IMR-90 (cell line): ENCODE measurements around the gene CPEB1. TPM values are rescaled to one million over a fixed set of nuclear protein-coding genes. Genes with fewer than 3 reads are reported as not detected.

Source experiments
- ATAC-seq: fragments of 200-7000 bp; cut with Tn5 transposase; 2 replicates; pipeline ENCODE4 v1.9.1; 2020; ENCODE audit warnings: low read depth, mild to moderate bottlenecking, moderate library complexity
- BruUV-seq: library from RNA; stranded (reverse); fragments of 400-500 nt; replicated peaks from 2 replicates; lab custom pipeline; 2021; lab: Mats Ljungman, UMichigan
- CTCF ChIA-PET: fragments of 300-600 bp; formaldehyde crosslinking; extraction: SDS; loops from one replicate; lab custom pipeline; 2021; ENCODE audit warnings: antibody characterized with exemption; lab: Yijun Ruan, JAX
- POLR2A ChIA-PET: fragments of 300-600 bp; sonication (Branson Sonifier 250); formaldehyde crosslinking; loops from one replicate; lab custom pipeline; 2022; ENCODE audit warnings: antibody characterized with exemption; ENCODE audit not compliant: unreplicated experiment; lab: Charles Lee
- DNase-seq: peaks from one replicate; pipeline ENCODE4 v3.0.0; 2013
- H2AFZ ChIP-seq: replicated peaks from 2 replicates; pipeline ENCODE3; 2013; ENCODE audit warnings: low read length, mild to moderate bottlenecking; ENCODE audit not compliant: poor library complexity
- H2AK5ac ChIP-seq: 2 replicates; pipeline ENCODE4 v1.6.1; 2013; ENCODE audit warnings: low read depth, low read length, inconsistent platforms
- H2AK9ac ChIP-seq: replicated peaks from 2 replicates; pipeline ENCODE3; 2013; ENCODE audit warnings: mild to moderate bottlenecking, low read depth, low read length, moderate library complexity; ENCODE audit not compliant: poor library complexity
- H2BK120ac ChIP-seq: 2 replicates; pipeline ENCODE4 v1.6.1; 2013; ENCODE audit warnings: low read depth, low read length, inconsistent platforms
- H2BK15ac ChIP-seq: 3 replicates; pipeline ENCODE4 v1.6.1; 2013; ENCODE audit warnings: low read depth, low read length, inconsistent platforms
- H2BK20ac ChIP-seq: 2 replicates; pipeline ENCODE4 v1.6.1; 2013; ENCODE audit warnings: low read depth, mild to moderate bottlenecking, inconsistent platforms, low read length, moderate library complexity
- H2BK5ac ChIP-seq: 2 replicates; pipeline ENCODE4 v1.6.1; 2013; ENCODE audit warnings: mild to moderate bottlenecking, low read depth, low read length, inconsistent platforms; ENCODE audit not compliant: poor library complexity, severe bottlenecking
- H3K14ac ChIP-seq: replicated peaks from 2 replicates; pipeline ENCODE4 v1.6.1; 2013; ENCODE audit warnings: low read depth, low read length, inconsistent platforms
- H3K18ac ChIP-seq: 2 replicates; pipeline ENCODE4 v1.6.1; 2013; ENCODE audit warnings: low read depth, low read length, control low read depth
- H3K23ac ChIP-seq: 2 replicates; pipeline ENCODE4 v1.6.1; 2013; ENCODE audit warnings: low read depth, low read length, inconsistent platforms
- H3K27ac ChIP-seq: 2 replicates; pipeline ENCODE4 v1.5.1; 2013; ENCODE audit warnings: mild to moderate bottlenecking, control low read depth, low read length; ENCODE audit not compliant: insufficient read depth
- H3K27me3 ChIP-seq: 2 replicates; pipeline ENCODE4 v1.6.1; 2013; ENCODE audit warnings: low read length; ENCODE audit not compliant: control insufficient read depth, insufficient read depth
- H3K36me3 ChIP-seq: 2 replicates; pipeline ENCODE4 v1.6.1; 2013; ENCODE audit warnings: low read length, mixed read lengths; ENCODE audit not compliant: control insufficient read depth, insufficient read depth
- H3K4ac ChIP-seq: 2 replicates; pipeline ENCODE4 v1.6.1; 2013; ENCODE audit warnings: low read depth, low read length, inconsistent platforms
- H3K4me1 ChIP-seq: 2 replicates; pipeline ENCODE4 v1.6.1; 2013; ENCODE audit warnings: low read length, mixed read lengths; ENCODE audit not compliant: control insufficient read depth, insufficient read depth
- H3K4me2 ChIP-seq: 2 replicates; pipeline ENCODE4 v1.6.1; 2013; ENCODE audit warnings: low read depth, mild to moderate bottlenecking, control low read depth, low read length, moderate library complexity
- H3K4me3 ChIP-seq: 2 replicates; pipeline ENCODE4 v1.5.1; 2013; ENCODE audit warnings: low read depth, mild to moderate bottlenecking, control low read depth, low read length, moderate library complexity; ENCODE audit not compliant: insufficient read depth
- H3K56ac ChIP-seq: 2 replicates; pipeline ENCODE4 v1.6.1; 2013; ENCODE audit warnings: low read length, inconsistent platforms; ENCODE audit not compliant: insufficient read depth; ENCODE audit errors: extremely low read depth
- H3K79me1 ChIP-seq, 2 experiments: 2 replicates each; pipeline ENCODE4 v1.6.1; 2013; ENCODE audit warnings: low read length in 2 of 2, inconsistent platforms in 1 of 2, low read depth in 1 of 2
- H3K9ac ChIP-seq: 2 replicates; pipeline ENCODE4 v1.6.1; 2013; ENCODE audit warnings: low read depth, low read length, control low read depth
- H3K9me1 ChIP-seq: 2 replicates; pipeline ENCODE4 v1.6.1; 2013; ENCODE audit warnings: low read length, inconsistent platforms; ENCODE audit not compliant: insufficient read depth
- H3K9me3 ChIP-seq: 2 replicates; pipeline ENCODE4 v1.6.1; 2013; ENCODE audit warnings: low read length; ENCODE audit not compliant: control insufficient read depth, insufficient read depth
- H4K20me1 ChIP-seq: 2 replicates; pipeline ENCODE4 v1.6.1; 2013; ENCODE audit warnings: low read length, inconsistent platforms; ENCODE audit not compliant: insufficient read depth
- H4K5ac ChIP-seq: 2 replicates; pipeline ENCODE4 v1.6.1; 2013; ENCODE audit warnings: mild to moderate bottlenecking, low read depth, low read length, control low read depth
- H4K8ac ChIP-seq, 2 experiments: 2 replicates each; pipeline ENCODE4 v1.6.1; 2013; ENCODE audit warnings: low read depth in 2 of 2, low read length in 2 of 2, control low read depth in 1 of 2, inconsistent platforms in 1 of 2
- H4K91ac ChIP-seq: 2 replicates; pipeline ENCODE4 v1.6.1; 2013; ENCODE audit warnings: low read depth, low read length, inconsistent platforms; ENCODE audit not compliant: insufficient read depth
- BHLHE40 ChIP-seq: fragments of 150-350 bp; IDR thresholded peaks from 2 replicates; pipeline ENCODE4 v1.6.1; 2016; ENCODE audit warnings: mild to moderate bottlenecking, low read depth, low read length
- CEBPB ChIP-seq: IDR thresholded peaks from 2 replicates; pipeline ENCODE4 v1.6.1; 2012; ENCODE audit warnings: low read depth, low read length, improper control_type of control experiment
- CHD1 ChIP-seq: IDR thresholded peaks from 2 replicates; pipeline ENCODE4 v1.6.1; 2012; ENCODE audit warnings: low read depth, low read length, improper control_type of control experiment
- ELK1 ChIP-seq: fragments of 150-350 bp; IDR thresholded peaks from 2 replicates; pipeline ENCODE4 v1.6.1; 2016; ENCODE audit warnings: low read depth, mild to moderate bottlenecking, low read length, moderate library complexity, borderline replicate concordance
- FOS ChIP-seq: fragments of 150-350 bp; IDR thresholded peaks from 2 replicates; pipeline ENCODE4 v1.6.1; 2016; ENCODE audit warnings: low read depth, low read length
- MAFK ChIP-seq: IDR thresholded peaks from 2 replicates; pipeline ENCODE4 v1.6.1; 2012; ENCODE audit warnings: low read depth, low read length, improper control_type of control experiment
- MAZ ChIP-seq: IDR thresholded peaks from 2 replicates; pipeline ENCODE4 v1.6.1; 2012; ENCODE audit warnings: low read depth, mild to moderate bottlenecking, low read length, improper control_type of control experiment, moderate library complexity, borderline replicate concordance
- MXI1 ChIP-seq: IDR thresholded peaks from 2 replicates; pipeline ENCODE4 v1.6.1; 2012; ENCODE audit warnings: low read depth, mild to moderate bottlenecking, low read length, moderate library complexity, borderline replicate concordance
- NFE2L2 ChIP-seq: fragments of 150-350 bp; IDR thresholded peaks from 2 replicates; pipeline ENCODE4 v1.6.1; 2016; ENCODE audit warnings: low read depth, mild to moderate bottlenecking, low read length
- POLR2A ChIP-seq: IDR thresholded peaks from 2 replicates; pipeline ENCODE4 v1.6.1; 2012; ENCODE audit warnings: mild to moderate bottlenecking, low read depth, low read length
- RAD21 ChIP-seq: IDR thresholded peaks from 2 replicates; pipeline ENCODE4 v1.6.1; 2012; ENCODE audit warnings: low read length, improper control_type of control experiment
- RCOR1 ChIP-seq: IDR thresholded peaks from 2 replicates; pipeline ENCODE4 v1.6.1; 2012; ENCODE audit warnings: mild to moderate bottlenecking, low read length, improper control_type of control experiment; ENCODE audit not compliant: insufficient replicate concordance
- RFX5 ChIP-seq: IDR thresholded peaks from 2 replicates; pipeline ENCODE4 v1.8.0; 2012; ENCODE audit warnings: low read depth, mild to moderate bottlenecking, low read length, moderate library complexity
- SMC3 ChIP-seq: fragments of 150-350 bp; IDR thresholded peaks from 2 replicates; pipeline ENCODE4 v1.6.1; 2016; ENCODE audit warnings: low read depth, mild to moderate bottlenecking, antibody characterized with exemption, low read length, moderate library complexity
- USF2 ChIP-seq: fragments of 150-350 bp; IDR thresholded peaks from 2 replicates; pipeline ENCODE4 v1.6.1; 2017; ENCODE audit warnings: mild to moderate bottlenecking, antibody characterized with exemption, low read length, low read depth
- WGBS, 2 experiments: methylation state at CpG; one replicate each; pipeline versions ENCODE4 v1.1.5 to v1.1.7; 2013; ENCODE audit warnings: missing lambda C conversion rate in 2 of 2; ENCODE audit not compliant: insufficient read length in 1 of 2; ENCODE audit errors: extremely low coverage in 2 of 2; 5-methylcytosine and 5-hydroxymethylcytosine counted together
- dilution Hi-C: fragments of 300-500 bp; cut with HindIII; formaldehyde crosslinking; loops from one replicate; pipeline ENCODE4 v1.14.3; 2018; ENCODE audit warnings: low sequenced_read_pairs; ENCODE audit not compliant: unreplicated experiment
- in situ Hi-C: fragments of 300-500 bp; cut with MboI; formaldehyde crosslinking; loops from 3 replicates; pipeline ENCODE4 v1.14.3; 2019; ENCODE audit warnings: low sequenced_read_pairs, inconsistent platforms, mixed read lengths
- intact Hi-C: fragments of 100-400 bp; cut with micrococcal nuclease; formaldehyde crosslinking; loops from 2 replicates; pipeline ENCODE4 v1.10.0; 2022
- polyA plus RNA-seq, 3 experiments: library from polyadenylated mRNA; depleted of rRNA; stranded (reverse); fragments of >200 nt; gene quantifications; 2 replicates each; pipeline ENCODE4 v1.2.3, GENCODE V29; 2012; ENCODE audit warnings: low replicate concordance in 1 of 3
- total RNA-seq: library from RNA; depleted of rRNA; stranded (reverse); fragments of >200 nt; gene quantifications from 2 replicates; pipeline ENCODE4 v1.2.3, GENCODE V29; 2012
- TF ChIP-seq, protein P1 (sequence below): conservative IDR thresholded peaks from 2 replicates; pipeline ENCODE4 v1.5.1; 2012; ENCODE audit warnings: mild to moderate bottlenecking, low read depth, low read length, improper control_type of control experiment

The CPEB1 gene
- total and polyA plus RNA-seq, 2 of the 4 experiments (the other 2 are of a cell fraction), result 8.9 to 12.5 TPM

GRCh38 chr15:82689147-82689546, 42.0 kb upstream of the CPEB1 start:
- Histone ChIP-seq H4K20me1 (no peaks in the 10 kb centered on the region), H3K4me1 (no peaks in the 10 kb centered on the region), H3K4me3 (no peak overlapping the region), H3K9ac (no peak overlapping the region), H2BK120ac (no peak overlapping the region), H4K5ac (no peak overlapping the region), H3K56ac (no peak overlapping the region), H2BK15ac (no peak overlapping the region), H2AK9ac (no peak overlapping the region), H2BK5ac (no peak overlapping the region), H3K27ac (no peak overlapping the region), H3K27me3 (no peaks in the 10 kb centered on the region), H3K9me1 (no peaks in the 10 kb centered on the region), H2BK20ac (no peak overlapping the region), H3K4ac (no peak overlapping the region), H4K8ac (no peak overlapping the region), H3K23ac (no peak overlapping the region), H3K36me3 (no peaks in the 10 kb centered on the region), H3K18ac (no peak overlapping the region), H2AFZ (no peak overlapping the region), H3K9me3 (no peaks in the 10 kb centered on the region), H3K79me1 (no peaks in the 10 kb centered on the region), H2AK5ac (no peak overlapping the region), H3K4me2 (no peak overlapping the region), H3K14ac (no peak overlapping the region), H4K91ac (no peak overlapping the region)
- ChIA-PET POLR2A (no interaction called here), CTCF (no interaction called here)
- in situ Hi-C loops, result no loop called here
- no CpG with 5 or more reads among the region's 8 CpGs for WGBS, 2 experiments
- DNase-seq, result no peak
- intact Hi-C loops, result loop anchor here (10.0 kb wide), 1 partner anchor 64 kb away; no protein-coding TSS in a partner anchor
- TF ChIP-seq CHD1 (no peak), MAZ (no peak), BHLHE40 (no peak), NFE2L2 (no peak), RFX5 (no peak), RAD21 (no peak), CEBPB (no peak), RCOR1 (no peak), USF2 (no peak), MAFK (no peak), ELK1 (no peak), POLR2A (no peak), SMC3 (no peak), FOS (no peak), MXI1 (no peak)
- TF ChIP-seq, protein P1, sequence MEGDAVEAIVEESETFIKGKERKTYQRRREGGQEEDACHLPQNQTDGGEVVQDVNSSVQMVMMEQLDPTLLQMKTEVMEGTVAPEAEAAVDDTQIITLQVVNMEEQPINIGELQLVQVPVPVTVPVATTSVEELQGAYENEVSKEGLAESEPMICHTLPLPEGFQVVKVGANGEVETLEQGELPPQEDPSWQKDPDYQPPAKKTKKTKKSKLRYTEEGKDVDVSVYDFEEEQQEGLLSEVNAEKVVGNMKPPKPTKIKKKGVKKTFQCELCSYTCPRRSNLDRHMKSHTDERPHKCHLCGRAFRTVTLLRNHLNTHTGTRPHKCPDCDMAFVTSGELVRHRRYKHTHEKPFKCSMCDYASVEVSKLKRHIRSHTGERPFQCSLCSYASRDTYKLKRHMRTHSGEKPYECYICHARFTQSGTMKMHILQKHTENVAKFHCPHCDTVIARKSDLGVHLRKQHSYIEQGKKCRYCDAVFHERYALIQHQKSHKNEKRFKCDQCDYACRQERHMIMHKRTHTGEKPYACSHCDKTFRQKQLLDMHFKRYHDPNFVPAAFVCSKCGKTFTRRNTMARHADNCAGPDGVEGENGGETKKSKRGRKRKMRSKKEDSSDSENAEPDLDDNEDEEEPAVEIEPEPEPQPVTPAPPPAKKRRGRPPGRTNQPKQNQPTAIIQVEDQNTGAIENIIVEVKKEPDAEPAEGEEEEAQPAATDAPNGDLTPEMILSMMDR, result no peak
- BruUV-seq, result no TSS peak
- dilution Hi-C loops, result no loop called here
- no peak for ATAC-seq
